Upper lobe of left lung (tissue), 4 donors: ENCODE results near the gene PRKCE.

Experiments
- CTCF ChIP-seq, 6 experiments: fragments of 450-650 bp in 4 of 6; fragments of 200-600 bp in 2 of 6; sonication (generic) in 2 of 6; IDR thresholded peaks; one replicate each; pipeline ENCODE4 v1.5.1; 2016 to 2019; ENCODE audit warnings: antibody characterized with exemption in 6 of 6
- POLR2A ChIP-seq, 4 donors: fragments of 450-650 bp; IDR thresholded peaks; one replicate each; pipeline ENCODE4 v1.5.1; 2016 to 2017; ENCODE audit warnings: antibody characterized with exemption in 4 of 4, mild to moderate bottlenecking in 2 of 4
- POLR2AphosphoS5 ChIP-seq, 2 donors: sonication (generic); formaldehyde crosslinking; IDR thresholded peaks; one replicate each; pipeline ENCODE4 v1.5.1; 2017; ENCODE audit warnings: antibody characterized with exemption in 2 of 2

- TF ChIP-seq POLR2A (IDR thresholded peaks at IDR 0.05) (no peak), CTCF (IDR thresholded peaks at IDR 0.05) (no peak), POLR2AphosphoS5 (IDR thresholded peaks at IDR 0.05) (no peak)
Measured at GRCh38 chr2:45772038-45772437, 120.6 kb downstream of the PRKCE start.
